K562 (cell line): Measurements from ENCODE around the gene AIF1L. TPM values are rescaled to one million over a fixed set of nuclear protein-coding genes. Genes with fewer than 3 reads are reported as not detected.
A peak's percentile ranks its signal among the peaks of the same experiment; 100 is the strongest.

Experiments used
- ATAC-seq: fragments of 200-7000 bp; cut with Tn5 transposase; 3 replicates; pipeline ENCODE4 v1.9.1; 2020; ENCODE audit warnings: moderate library complexity
- BruUV-seq: library from RNA; stranded (reverse); fragments of 400-500 nt; replicated peaks from 2 replicates; lab custom pipeline; 2021; lab: Mats Ljungman, UMichigan
- CTCF ChIA-PET: fragments of 300-600 bp; formaldehyde crosslinking; extraction: SDS; loops from one replicate; lab custom pipeline; 2021; ENCODE audit warnings: low intra/inter-chr PET ratio; lab: Yijun Ruan, JAX
- POLR2A ChIA-PET: fragments of 300-600, 350-650 bp; sonication (Branson Sonifier 250); formaldehyde crosslinking; extraction: SDS; loops from one replicate; lab custom pipeline; 2021; ENCODE audit warnings: antibody characterized with exemption, inconsistent platforms; lab: Yijun Ruan, JAX
- DNase-seq, 4 experiments: peaks; one replicate each; pipeline versions ENCODE4 v3.0.0 to v3.0.0-alpha.2; 2011 to 2018; ENCODE audit warnings: low spot score in 3 of 4, mixed read lengths in 3 of 4; ENCODE audit errors: extremely low read depth in 1 of 4
- FAIRE-seq: peaks from 2 replicates; lab custom pipeline; 2011; peaks lifted over from hg19 to GRCh38; lab: Jason Lieb, UNC
- H2AFZ ChIP-seq: 2 replicates; pipeline ENCODE4 v1.6.0; 2011; ENCODE audit warnings: low read depth, low read length, control low read depth, inconsistent platforms
- H3K27ac ChIP-seq: fragments of 200-600 bp; 3 replicates; pipeline ENCODE4 v1.8.0; 2011; ENCODE audit warnings: low read depth, mild to moderate bottlenecking, control low read depth, inconsistent platforms, low read length, moderate library complexity, mixed read lengths; ENCODE audit errors: extremely low read depth
- H3K27me3 ChIP-seq, 2 experiments: fragments of 300-600 bp in 1 of 2; 2 replicates in 1 of 2; 3 replicates in 1 of 2; pipeline versions ENCODE4 v1.6.0 to v1.8.0; 2011; ENCODE audit warnings: inconsistent platforms in 2 of 2, low read length in 2 of 2, mild to moderate bottlenecking in 1 of 2, mixed read lengths in 1 of 2, moderate library complexity in 1 of 2; ENCODE audit not compliant: control insufficient read depth in 2 of 2, insufficient read depth in 2 of 2
- H3K36me3 ChIP-seq: fragments of 300-600 bp; 3 replicates; pipeline ENCODE4 v1.8.0; 2011; ENCODE audit warnings: mild to moderate bottlenecking, low read length, inconsistent platforms; ENCODE audit not compliant: control insufficient read depth, insufficient read depth
- H3K4me1 ChIP-seq, 2 experiments: fragments of 200-600 bp in 1 of 2; replicated peaks in 1 of 2; 2 replicates in 1 of 2; 3 replicates in 1 of 2; pipeline versions ENCODE4 v1.5.1 to v1.8.0; 2011; ENCODE audit warnings: inconsistent platforms in 2 of 2, low read length in 2 of 2, mild to moderate bottlenecking in 1 of 2, mixed read lengths in 1 of 2, moderate library complexity in 1 of 2; ENCODE audit not compliant: control insufficient read depth in 2 of 2, insufficient read depth in 2 of 2
- H3K4me2 ChIP-seq: 2 replicates; pipeline ENCODE4 v1.6.1; 2011; ENCODE audit warnings: low read length, control low read depth, inconsistent platforms, mixed read lengths; ENCODE audit not compliant: insufficient read depth
- H3K4me3 ChIP-seq: fragments of 200-600 bp; sonication (generic), shearing (Covaris generic); 2 replicates; pipeline ENCODE4 v1.5.1; 2016; ENCODE audit warnings: control low read depth, inconsistent platforms
- H3K79me2 ChIP-seq: fragments of 200-600 bp; 3 replicates; pipeline ENCODE4 v1.8.0; 2011; ENCODE audit warnings: low read length, inconsistent platforms; ENCODE audit not compliant: control insufficient read depth, insufficient read depth
- H3K9ac ChIP-seq, 2 experiments: 2 replicates each; pipeline versions ENCODE4 v1.6.0 to v1.6.1; 2011; ENCODE audit warnings: low read depth in 2 of 2, low read length in 2 of 2, control low read depth in 1 of 2, inconsistent platforms in 1 of 2, mild to moderate bottlenecking in 1 of 2, mixed read lengths in 1 of 2; ENCODE audit not compliant: insufficient read depth in 1 of 2
- H3K9me1 ChIP-seq: one replicate; pipeline ENCODE4 v1.6.0; 2011; ENCODE audit warnings: inconsistent platforms, mild to moderate bottlenecking, low read length, moderate library complexity; ENCODE audit not compliant: control insufficient read depth, insufficient read depth
- H3K9me3 ChIP-seq: replicated peaks from 2 replicates; pipeline ENCODE4 v1.5.1; 2011; ENCODE audit warnings: low read depth, low read length, inconsistent platforms; ENCODE audit not compliant: control insufficient read depth, insufficient read depth
- H4K20me1 ChIP-seq: replicated peaks from 2 replicates; pipeline ENCODE4 v1.6.1; 2011; ENCODE audit warnings: low read length, inconsistent platforms, mixed read lengths; ENCODE audit not compliant: control insufficient read depth, insufficient read depth
- BACH1 ChIP-seq: fragments of 200-800 bp; sonication (Bioruptor generic); IDR thresholded peaks from 2 replicates; pipeline ENCODE4 v1.6.1; 2016; ENCODE audit warnings: missing genetic modification characterization, missing compliant biosample characterization
- ELK1 ChIP-seq: sonication (generic); formaldehyde crosslinking; IDR thresholded peaks from 2 replicates; pipeline ENCODE4 v1.8.1; 2022; ENCODE audit warnings: missing genetic modification reagents
- HOXB6 ChIP-seq: fragments of 250-450 bp; sonication (Bioruptor Pico); IDR thresholded peaks from 2 replicates; pipeline ENCODE4 v1.5.1; 2022; ENCODE audit warnings: mild to moderate bottlenecking, borderline replicate concordance
- MBD1 ChIP-seq: fragments of 250-450 bp; sonication (Bioruptor Pico); IDR thresholded peaks from 2 replicates; pipeline ENCODE4 v1.8.0; 2022; ENCODE audit warnings: inconsistent platforms
- RBFOX2 ChIP-seq: fragments of 200-400 bp; formaldehyde crosslinking; IDR thresholded peaks from 2 replicates; pipeline ENCODE4 v1.6.1; 2017; ENCODE audit warnings: low read depth, mild to moderate bottlenecking, low read length, moderate library complexity
- SMARCB1 ChIP-seq: IDR thresholded peaks from 2 replicates; pipeline ENCODE4 v1.6.1; 2011; ENCODE audit warnings: improper control_type of control experiment, low read depth; ENCODE audit not compliant: insufficient read length
- TAF15 ChIP-seq: fragments of 200-400 bp; formaldehyde crosslinking; IDR thresholded peaks from 2 replicates; pipeline ENCODE4 v1.6.1; 2017; ENCODE audit warnings: mild to moderate bottlenecking, low read depth, low read length, moderate library complexity
- ZBTB12 ChIP-seq: fragments of 250-450 bp; sonication (Bioruptor Pico); IDR thresholded peaks from 2 replicates; pipeline ENCODE4 v1.4.0; 2020
- ZC3H8 ChIP-seq: fragments of 450-650 bp; IDR thresholded peaks from 2 replicates; pipeline ENCODE4 v1.6.1; 2017
- WGBS: fragments of 100-300 bp; shearing (Covaris generic); methylation state at CpG from one replicate; pipeline ENCODE4 v1.1.6; 2016; ENCODE audit warnings: low coverage, mixed read lengths; ENCODE audit not compliant: insufficient coverage; ENCODE audit errors: missing lambda C conversion rate; 5-methylcytosine and 5-hydroxymethylcytosine counted together
- in situ Hi-C: fragments of 300-500 bp; cut with MboI; formaldehyde crosslinking; loops from 4 replicates; pipeline ENCODE4 v1.15.0; 2018; ENCODE audit warnings: inconsistent platforms, mixed read lengths
- intact Hi-C: fragments of 100-400 bp; cut with micrococcal nuclease; formaldehyde crosslinking; loops from 2 replicates; pipeline ENCODE4 v1.14.2; 2022
- polyA plus RNA-seq, 8 experiments: library from polyadenylated mRNA; depleted of rRNA in 4 of 8; stranded (reverse) in 5 of 8; unstranded in 3 of 8; fragments of >200 nt; fragmentation: Nextera tagmentation in 2 of 8; fragmentation: Illumina TruSeq in 1 of 8; extraction: Ambion mirVana in 2 of 8; extraction: Trizol in 1 of 8; gene quantifications; 2 replicates each; pipeline versions ENCODE4 v1.2.1 to v1.2.3, GENCODE V29; 2011 to 2014; ENCODE audit warnings: inconsistent platforms in 1 of 8, missing spikeins in 1 of 8
- total RNA-seq, 7 experiments: library from RNA; depleted of rRNA in 6 of 7; stranded (reverse); fragments of >200 nt in 6 of 7; fragmentation: Illumina TruSeq in 2 of 7; extraction: Trizol in 2 of 7; gene quantifications; 2 replicates each; pipeline versions ENCODE4 v1.2.1 to v1.2.3, GENCODE V29; 2011 to 2021; ENCODE audit warnings: low replicate concordance in 1 of 7
- TF ChIP-seq, protein P1 (sequence below): fragments of 450-650 bp; formaldehyde crosslinking; IDR thresholded peaks from 2 replicates; pipeline ENCODE4 v1.4.0; 2022; ENCODE audit warnings: missing genetic modification characterization
- TF ChIP-seq, protein P2 (sequence below): fragments of 250-450 bp; sonication (Bioruptor Pico); IDR thresholded peaks from 2 replicates; pipeline ENCODE4 v1.5.1; 2021; ENCODE audit warnings: mild to moderate bottlenecking

Gene AIF1L
- total and polyA plus RNA-seq, 9 of the 15 experiments (the other 6 are each of a cell fraction or from before 2014, with no cell fraction given): 0.34 to 9.1 (median 1.3) TPM

DNA sequence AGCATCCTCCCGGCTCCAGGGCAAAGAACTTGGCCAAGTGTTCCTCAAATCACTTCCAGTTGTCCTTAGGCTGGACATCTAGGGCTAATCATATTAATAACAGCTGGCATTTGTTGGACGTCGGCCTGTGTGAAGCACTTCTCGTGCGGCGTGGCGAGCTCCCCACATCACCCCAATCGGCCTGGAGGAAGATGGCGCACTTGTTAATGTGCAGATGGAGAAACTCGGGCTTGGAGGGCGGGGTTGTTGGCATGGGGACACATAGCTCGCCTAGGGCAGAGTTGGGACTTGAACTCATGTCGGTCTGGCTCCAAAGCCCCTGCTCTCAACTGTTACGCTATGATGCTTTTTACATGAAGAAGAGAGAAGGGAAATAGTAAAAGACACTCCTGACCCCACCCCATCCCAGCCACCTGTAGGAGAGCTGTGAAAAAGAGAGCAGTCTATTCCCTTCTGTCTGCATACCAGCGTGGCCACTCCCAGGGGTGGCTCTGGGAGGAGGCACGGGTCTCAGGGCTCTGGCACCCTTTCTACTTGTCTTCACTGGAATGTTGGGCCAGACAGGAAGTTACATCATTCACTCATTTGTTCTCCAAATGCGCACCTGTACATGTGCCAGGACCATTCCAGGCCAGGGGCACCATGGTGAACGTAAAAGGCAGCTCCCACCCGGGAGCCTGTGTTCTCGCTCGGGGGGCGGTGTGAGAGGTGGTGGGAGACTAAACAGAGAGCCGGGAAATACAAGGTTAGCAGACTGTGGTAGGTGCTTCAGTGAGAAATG lies 16.2 kb downstream of the AIF1L start (continued):
- TF ChIP-seq ELK1 (CRISPR knock-in tag): no peak
- no peak for TF ChIP-seq BACH1

GRCh38 chr9:131113655-131114054 lies 17.3 kb downstream of the AIF1L start:
- POLR2A ChIA-PET: interaction anchor here (1.0 to 99.3 kb wide), 5 partner anchors 17 to 51 kb away, joined by 3 to 3336 read pairs (median 6); partner anchors contain the start of genes AIF1L and NUP214
- FAIRE-seq: no peak
- in situ Hi-C loops: no loop called here
- H3K9ac ChIP-seq: peak overlapping the region in 1 of 2 experiments; percentile 11; a peak in 1 of 4 replicates
- no peaks in the 10 kb centered on the region for H3K79me2 ChIP-seq
- H3K4me2 ChIP-seq: no peak overlapping the region
- peak; percentile 24 for ATAC-seq
- no TSS peak for BruUV-seq
- H3K9me1 ChIP-seq: peaks cover 6% of the 10 kb centered on the region
- WGBS: 4% methylated on average over 8 of the region's 8 CpGs
- no peak overlapping the region for H3K27ac ChIP-seq
- no peak overlapping the region for H3K4me3 ChIP-seq
- H3K36me3 ChIP-seq: no peaks in the 10 kb centered on the region
- CTCF ChIA-PET: no interaction called here
- intact Hi-C loops: loop anchor here (5.0 kb wide), 1 partner anchor 164 kb away; the partner anchor contains the start of gene FAM78A
- peaks cover 32% of the 10 kb centered on the region for H4K20me1 ChIP-seq
- H3K27me3 ChIP-seq: peaks cover 86 to 98% of the 10 kb centered on the region in 2 experiments
- peak in 3 of 4 experiments; percentile 66 to 74 (median 72) for DNase-seq
- peaks cover 0 to 15% of the 10 kb centered on the region in 2 experiments; a peak in 2 of 5 replicates for H3K4me1 ChIP-seq
- no peaks in the 10 kb centered on the region for H3K9me3 ChIP-seq
- H2AFZ ChIP-seq: no peak overlapping the region
- TF ChIP-seq TAF15: no peak
- TF ChIP-seq ZC3H8: no peak
- no peak for TF ChIP-seq ZBTB12
- TF ChIP-seq, protein P1, sequence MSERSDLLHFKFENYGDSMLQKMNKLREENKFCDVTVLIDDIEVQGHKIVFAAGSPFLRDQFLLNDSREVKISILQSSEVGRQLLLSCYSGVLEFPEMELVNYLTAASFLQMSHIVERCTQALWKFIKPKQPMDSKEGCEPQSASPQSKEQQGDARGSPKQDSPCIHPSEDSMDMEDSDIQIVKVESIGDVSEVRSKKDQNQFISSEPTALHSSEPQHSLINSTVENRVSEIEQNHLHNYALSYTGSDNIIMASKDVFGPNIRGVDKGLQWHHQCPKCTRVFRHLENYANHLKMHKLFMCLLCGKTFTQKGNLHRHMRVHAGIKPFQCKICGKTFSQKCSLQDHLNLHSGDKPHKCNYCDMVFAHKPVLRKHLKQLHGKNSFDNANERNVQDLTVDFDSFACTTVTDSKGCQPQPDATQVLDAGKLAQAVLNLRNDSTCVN: no peak
- TF ChIP-seq HOXB6 (CRISPR knock-in tag): no peak
- no peak for TF ChIP-seq RBFOX2
- TF ChIP-seq, protein P2, sequence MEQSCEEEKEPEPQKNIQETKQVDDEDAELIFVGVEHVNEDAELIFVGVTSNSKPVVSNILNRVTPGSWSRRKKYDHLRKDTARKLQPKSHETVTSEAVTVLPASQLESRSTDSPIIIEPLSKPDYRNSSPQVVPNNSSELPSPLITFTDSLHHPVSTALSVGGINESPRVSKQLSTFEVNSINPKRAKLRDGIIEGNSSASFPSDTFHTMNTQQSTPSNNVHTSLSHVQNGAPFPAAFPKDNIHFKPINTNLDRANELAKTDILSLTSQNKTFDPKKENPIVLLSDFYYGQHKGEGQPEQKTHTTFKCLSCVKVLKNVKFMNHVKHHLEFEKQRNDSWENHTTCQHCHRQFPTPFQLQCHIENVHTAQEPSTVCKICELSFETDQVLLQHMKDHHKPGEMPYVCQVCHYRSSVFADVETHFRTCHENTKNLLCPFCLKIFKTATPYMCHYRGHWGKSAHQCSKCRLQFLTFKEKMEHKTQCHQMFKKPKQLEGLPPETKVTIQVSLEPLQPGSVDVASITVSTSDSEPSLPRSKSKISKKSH (CRISPR knock-in tag): no peak
- TF ChIP-seq SMARCB1: no peak
- TF ChIP-seq MBD1 (CRISPR knock-in tag): no peak
